RPMI7951 (cell line): ENCODE results near the gene DPYD. TPM values are rescaled to one million over a fixed set of nuclear protein-coding genes. Genes with fewer than 3 reads are reported as not detected.

ENCODE experiments used
- DNase-seq: peaks from one replicate; pipeline ENCODE4 v3.0.0-alpha.2; 2012; ENCODE audit warnings: low read depth
- total RNA-seq: library from RNA; depleted of rRNA; stranded (reverse); fragments of >200 nt; shearing (Covaris generic); gene quantifications from 2 replicates; pipeline ENCODE4 v1.2.3, GENCODE V29; 2014

Gene DPYD
- total RNA-seq, 1 experiment from 2014 or later, result 35.8 TPM

GRCh38 chr1:97841338-97841737 lies 79.5 kb downstream of the DPYD start:
- DNase-seq, result no peak

DNA sequence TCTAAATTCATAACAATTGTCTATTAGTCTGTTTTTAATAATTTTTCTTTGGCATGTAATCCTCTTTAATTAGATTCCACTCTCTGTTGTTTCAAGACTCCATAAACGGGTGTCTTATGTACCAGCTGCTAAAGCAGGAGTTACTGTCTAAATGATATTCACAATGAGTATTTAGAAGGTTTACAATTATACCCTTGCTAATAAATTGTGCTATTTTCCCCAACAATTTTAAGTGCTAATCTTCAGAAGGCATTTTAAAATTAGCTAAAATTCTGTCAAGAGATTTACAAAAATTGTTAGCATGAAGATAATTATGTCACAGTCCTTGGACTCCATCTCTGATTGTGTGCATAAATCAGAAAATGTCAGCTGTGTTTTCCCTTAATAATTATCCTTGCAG lies 83.7 kb downstream of the DPYD start:
- no peak for DNase-seq

DNA sequence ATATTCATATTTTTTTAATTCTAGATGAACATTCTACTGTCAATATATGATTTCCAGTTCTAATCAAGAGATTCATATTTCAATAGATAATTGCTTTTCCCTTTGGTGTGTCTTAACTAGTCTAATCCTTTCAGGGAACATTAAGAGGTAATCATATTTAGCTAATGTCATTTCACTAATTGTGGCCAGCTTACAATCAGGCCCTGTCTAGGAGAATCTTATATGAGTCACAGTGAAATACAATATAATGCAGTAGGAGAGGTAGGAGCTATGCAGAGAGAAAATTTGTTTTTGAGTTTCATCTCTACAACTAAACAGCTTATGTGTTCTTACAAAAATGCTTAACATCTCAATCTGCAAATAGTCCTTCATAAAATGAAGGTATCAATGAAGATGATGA lies 85.9 kb downstream of the DPYD start:
- peak; percentile 5 for DNase-seq

GRCh38 chr1:97833881-97834280 lies 87.0 kb downstream of the DPYD start:
- no peak for DNase-seq

DNA sequence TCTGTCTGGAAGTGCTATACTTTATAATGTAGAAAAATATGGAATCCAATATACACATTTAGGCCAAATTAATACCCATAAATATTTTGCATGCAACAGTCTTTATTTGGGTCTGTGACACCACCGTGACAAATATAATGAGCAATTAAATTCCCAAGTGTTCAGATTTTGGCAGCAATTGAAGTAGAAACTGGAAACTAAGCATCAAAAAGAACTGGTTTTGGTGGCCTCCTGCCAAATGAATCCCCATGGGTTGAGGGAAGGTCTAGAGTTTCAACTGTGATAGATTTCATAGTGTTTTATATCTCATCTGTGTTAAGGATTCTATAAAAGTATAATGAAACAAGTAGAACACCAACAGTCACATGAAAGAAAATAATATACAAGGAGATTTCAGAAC lies 88.4 kb downstream of the DPYD start:
- peak; percentile 36 for DNase-seq

GRCh38 chr1:97827887-97828286 lies 92.9 kb downstream of the DPYD start:
- DNase-seq, result no peak

DNA sequence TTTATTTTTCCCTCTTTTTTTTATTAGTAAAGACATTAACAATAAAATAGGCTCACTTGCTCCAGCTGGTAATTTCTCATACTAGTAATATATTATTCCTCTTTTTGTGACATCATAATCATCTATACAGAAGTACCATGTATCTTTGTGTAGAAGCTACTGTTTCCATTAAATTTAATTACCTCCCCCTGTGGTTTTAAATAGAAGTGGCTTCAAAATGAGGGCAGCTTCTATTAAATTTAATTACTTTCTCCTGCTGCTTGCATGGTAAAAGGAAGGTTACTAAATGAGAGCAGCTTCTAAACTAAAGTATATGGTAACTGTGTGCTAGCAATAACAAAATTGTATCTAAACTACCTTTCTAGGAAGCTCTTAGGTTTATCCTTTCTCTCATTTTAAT lies 94.0 kb downstream of the DPYD start:
- no peak for DNase-seq

GRCh38 chr1:97824624-97825023 lies 96.2 kb downstream of the DPYD start:
- DNase-seq, result no peak

GRCh38 chr1:97824200-97824599 lies 96.6 kb downstream of the DPYD start:
- no peak for DNase-seq

GRCh38 chr1:97820470-97821188 lies 100.2 kb downstream of the DPYD start:
- peak; percentile 47 for DNase-seq

GRCh38 chr1:97816927-97817326 lies 103.9 kb downstream of the DPYD start:
- DNase-seq, result no peak

DNA sequence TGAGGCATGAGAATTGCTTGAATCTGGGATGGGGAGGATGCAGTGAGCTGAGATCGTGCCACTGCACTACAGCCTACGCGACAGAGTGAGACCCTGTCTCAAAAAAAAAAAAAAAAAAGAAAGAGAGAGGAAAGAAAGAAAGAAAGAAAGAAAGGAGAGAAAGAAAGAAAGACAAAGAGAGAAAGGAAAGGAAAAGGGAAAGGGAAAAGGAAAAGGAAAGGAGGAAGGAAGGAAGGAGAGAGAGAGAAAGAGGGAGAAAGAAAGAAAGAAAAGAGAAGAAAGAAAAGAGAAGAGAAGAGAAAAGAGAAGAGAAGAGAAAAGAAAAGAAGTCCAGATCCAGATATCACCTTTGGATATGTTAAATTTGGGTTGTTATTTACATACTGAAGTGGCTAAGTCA lies 106.0 kb downstream of the DPYD start:
- no peak for DNase-seq

- DNase-seq, result peak; percentile 66
Measured at GRCh38 chr1:97814121-97814520, 106.7 kb downstream of the DPYD start.

DNA sequence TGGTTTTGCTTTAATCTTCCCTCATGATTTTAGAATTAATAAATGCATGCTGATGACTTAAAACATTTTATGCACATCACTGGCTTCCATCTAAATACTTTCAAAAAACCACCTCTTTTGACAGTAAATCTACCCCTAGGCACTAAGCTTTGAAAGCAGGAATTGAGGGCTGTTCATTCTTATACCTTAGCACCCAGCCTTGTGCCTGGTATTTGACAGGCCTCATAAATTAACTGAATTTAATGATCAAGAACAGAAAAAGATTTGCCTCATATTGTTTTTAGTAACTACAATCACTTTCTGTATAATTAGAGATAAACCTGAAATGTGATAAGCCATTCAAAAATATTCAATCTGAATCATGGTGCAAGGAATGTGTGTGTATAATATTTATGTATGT lies 108.8 kb downstream of the DPYD start:
- no peak for DNase-seq

- no peak for DNase-seq
Measured at GRCh38 chr1:97806996-97807520, 113.8 kb downstream of the DPYD start.

- DNase-seq, result no peak
Measured at GRCh38 chr1:97806326-97806725, 114.5 kb downstream of the DPYD start.

GRCh38 chr1:97805093-97805492 lies 115.7 kb downstream of the DPYD start:
- DNase-seq, result no peak

GRCh38 chr1:97803026-97803425 lies 117.8 kb downstream of the DPYD start:
- DNase-seq, result no peak

DNA sequence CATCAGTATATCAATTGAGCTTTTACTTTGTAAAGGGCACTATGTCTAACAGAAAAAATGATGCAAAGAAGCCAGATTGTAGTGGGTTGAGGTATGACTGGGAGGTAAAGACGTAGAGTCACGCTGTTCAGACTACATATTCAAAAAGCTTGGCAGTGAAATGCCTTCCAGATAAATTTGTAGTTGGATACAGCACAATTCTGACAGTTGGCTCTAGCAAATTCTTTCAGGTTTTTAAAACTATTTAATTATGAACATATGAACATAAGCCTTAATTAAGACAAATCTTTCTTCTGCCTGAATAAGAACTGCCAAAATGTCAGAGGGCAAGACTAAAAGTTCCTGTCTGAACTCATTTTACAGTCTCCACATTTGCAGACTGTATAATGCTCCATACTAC lies 118.8 kb downstream of the DPYD start:
- DNase-seq, result no peak

DNA sequence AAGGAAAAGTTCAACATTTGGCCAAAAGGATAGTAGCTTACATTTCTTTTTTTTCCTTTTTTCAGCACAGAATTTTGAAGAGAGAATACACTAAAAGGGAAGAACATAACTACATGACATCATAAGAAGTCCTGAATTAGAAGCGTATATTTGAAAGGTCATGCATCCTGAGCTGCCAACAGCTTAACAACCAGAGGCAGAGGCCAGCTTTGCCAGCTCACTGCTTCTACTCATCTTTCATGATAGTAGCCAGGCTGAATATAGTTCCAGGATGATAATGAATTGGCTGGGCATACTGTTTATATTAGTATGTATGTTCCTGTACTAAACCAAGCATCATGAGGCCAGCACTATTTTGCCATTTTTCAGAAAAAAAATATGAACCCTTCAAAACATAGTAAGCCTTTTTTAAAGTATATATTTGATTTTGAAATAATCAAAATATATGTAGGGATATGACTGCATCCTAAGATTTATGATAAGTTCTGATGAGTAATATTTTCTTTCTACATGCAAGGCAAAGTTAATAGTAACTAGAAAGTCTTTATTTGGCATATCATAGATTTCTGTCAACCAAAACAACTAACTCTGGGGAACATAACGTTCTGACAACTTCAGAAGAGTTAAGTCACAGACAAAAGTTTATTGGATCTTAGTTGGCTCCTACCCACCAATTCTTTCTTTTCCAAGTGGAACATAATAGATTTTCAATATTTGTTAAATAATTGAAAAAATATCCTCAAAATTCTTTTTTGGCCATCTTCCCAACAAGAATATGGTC lies 123.2 kb downstream of the DPYD start:
- DNase-seq, result no peak

GRCh38 chr1:97796711-97797110 lies 124.1 kb downstream of the DPYD start:
- DNase-seq, result no peak

- no peak for DNase-seq
Measured at GRCh38 chr1:97792655-97793054, 128.2 kb downstream of the DPYD start.

DNA sequence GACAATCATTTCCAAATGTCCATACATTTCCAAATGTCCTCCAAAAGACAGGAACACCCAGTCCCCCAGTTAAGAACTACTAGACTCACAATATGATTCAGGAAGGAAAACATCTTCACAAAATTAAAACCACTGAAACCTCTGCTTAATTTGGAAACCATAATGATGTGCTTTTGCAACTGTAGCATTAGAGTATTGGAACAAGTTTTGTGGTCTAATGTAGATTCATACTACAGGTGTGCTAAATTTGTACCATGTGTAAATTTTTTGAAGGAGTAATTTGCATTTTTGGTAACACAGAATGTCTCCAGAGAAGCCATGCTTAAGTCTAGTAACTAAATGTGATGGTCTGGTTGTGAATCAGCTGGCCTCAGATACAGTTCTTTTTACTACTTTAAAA lies 129.6 kb downstream of the DPYD start:
- no peak for DNase-seq
